AG04449 (cell line): ENCODE results near the gene SPON2.

Experiments
- CTCF ChIA-PET: fragments of 350-600 bp; formaldehyde crosslinking; extraction: SDS; loops from one replicate; lab custom pipeline; 2021; ENCODE audit warnings: antibody characterized with exemption; lab: Yijun Ruan, JAX
- POLR2A ChIA-PET: fragments of 400-600, 350-600 bp; formaldehyde crosslinking; extraction: SDS; loops from one replicate; lab custom pipeline; 2020; ENCODE audit warnings: antibody characterized with exemption, inconsistent platforms; lab: Yijun Ruan, JAX
- DNase-seq: peaks from one replicate; pipeline ENCODE4 v3.0.0-alpha.2; 2010; ENCODE audit warnings: low read depth, low spot score
- H3K4me3 ChIP-seq: 2 replicates; pipeline ENCODE4 v1.5.1; 2011; ENCODE audit warnings: low read depth, mild to moderate bottlenecking, control low read depth, low read length
- CTCF ChIP-seq: IDR thresholded peaks from one replicate; pipeline ENCODE4 v1.5.1; 2011; ENCODE audit warnings: mild to moderate bottlenecking, moderate library complexity, low read length, control low read depth, inconsistent platforms; ENCODE audit not compliant: insufficient read depth; ENCODE audit errors: missing control alignments

SPON2 gene

DNA sequence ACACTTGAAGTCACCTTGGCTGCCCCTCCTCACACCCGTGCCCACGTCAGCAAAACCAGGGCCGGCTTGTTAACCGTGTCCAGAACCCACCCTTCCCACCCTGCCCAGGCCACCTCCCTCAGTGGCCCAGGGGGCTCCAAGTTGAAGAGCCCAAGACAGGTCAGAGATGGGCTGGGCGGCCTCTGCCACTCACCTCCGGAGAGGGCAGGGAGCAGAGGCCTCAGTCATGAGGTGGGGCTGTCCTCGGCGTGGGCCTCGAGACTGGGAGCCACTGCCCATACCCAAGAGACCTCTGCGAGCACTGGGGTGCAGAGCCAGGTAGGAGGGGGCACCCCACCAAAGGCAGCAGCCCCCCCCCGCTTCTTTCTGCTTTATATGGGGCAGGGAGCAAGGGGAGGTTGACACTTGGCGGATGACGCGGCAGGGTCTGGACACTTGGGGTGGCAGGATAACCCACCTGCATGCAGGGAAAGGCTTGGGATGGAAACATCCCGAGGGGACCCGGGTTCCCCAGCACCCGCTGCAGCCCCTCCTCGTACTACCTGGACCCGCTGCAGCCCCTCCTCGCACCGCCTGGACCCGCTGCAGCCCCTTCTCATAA is 38.0 kb upstream of the SPON2 start:
- DNase-seq, result no peak
- H3K4me3 ChIP-seq, result no peak overlapping the region
- ChIA-PET POLR2A (no interaction called here), CTCF (interaction anchor here (2.0 kb wide), 1 partner anchor 43 kb away, joined by 9 read pairs; no protein-coding TSS in a partner anchor)
- no peak for TF ChIP-seq CTCF

DNA sequence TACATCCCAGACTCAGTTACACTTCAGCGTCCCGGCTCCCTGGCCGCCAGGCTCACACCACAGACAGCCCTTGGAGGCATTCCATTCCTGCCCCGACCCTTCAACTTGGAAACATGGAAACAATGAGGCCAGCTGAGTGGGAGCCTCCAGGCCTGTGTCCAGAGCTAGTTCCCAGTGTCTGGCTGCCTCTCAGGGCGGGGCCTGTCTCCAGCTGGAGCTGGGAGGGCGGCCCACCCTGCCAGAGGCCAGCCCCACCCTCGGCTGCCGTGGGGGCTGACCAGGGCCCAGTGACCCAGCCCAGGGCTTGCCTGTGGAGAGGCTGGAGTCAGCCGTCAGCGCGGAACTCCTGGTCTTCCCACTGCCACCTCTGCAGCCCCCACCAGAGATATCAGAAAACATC is 37.4 kb upstream of the SPON2 start:
- H3K4me3 ChIP-seq, result no peak overlapping the region
- no peak for DNase-seq
- POLR2A ChIA-PET, result interaction anchor here (0.5 kb wide), 1 partner anchor 709 kb away, joined by 3 read pairs; no protein-coding TSS in a partner anchor
- CTCF ChIA-PET, result interaction anchor here (2.0 kb wide), 1 partner anchor 42 kb away, joined by 9 read pairs; no protein-coding TSS in a partner anchor
- TF ChIP-seq CTCF, result no peak

- ChIA-PET POLR2A (interaction anchor here (0.5 kb wide), 1 partner anchor 710 kb away, joined by 3 read pairs; no protein-coding TSS in a partner anchor), CTCF (interaction anchor here (1.1 kb wide), 1 partner anchor 12 kb away, joined by 3 read pairs; no protein-coding TSS in a partner anchor)
- no peak for DNase-seq
- TF ChIP-seq CTCF, result no peak
- no peak overlapping the region for H3K4me3 ChIP-seq
Measured at GRCh38 chr4:1208970-1209704, 36.8 kb upstream of the SPON2 start.

DNA sequence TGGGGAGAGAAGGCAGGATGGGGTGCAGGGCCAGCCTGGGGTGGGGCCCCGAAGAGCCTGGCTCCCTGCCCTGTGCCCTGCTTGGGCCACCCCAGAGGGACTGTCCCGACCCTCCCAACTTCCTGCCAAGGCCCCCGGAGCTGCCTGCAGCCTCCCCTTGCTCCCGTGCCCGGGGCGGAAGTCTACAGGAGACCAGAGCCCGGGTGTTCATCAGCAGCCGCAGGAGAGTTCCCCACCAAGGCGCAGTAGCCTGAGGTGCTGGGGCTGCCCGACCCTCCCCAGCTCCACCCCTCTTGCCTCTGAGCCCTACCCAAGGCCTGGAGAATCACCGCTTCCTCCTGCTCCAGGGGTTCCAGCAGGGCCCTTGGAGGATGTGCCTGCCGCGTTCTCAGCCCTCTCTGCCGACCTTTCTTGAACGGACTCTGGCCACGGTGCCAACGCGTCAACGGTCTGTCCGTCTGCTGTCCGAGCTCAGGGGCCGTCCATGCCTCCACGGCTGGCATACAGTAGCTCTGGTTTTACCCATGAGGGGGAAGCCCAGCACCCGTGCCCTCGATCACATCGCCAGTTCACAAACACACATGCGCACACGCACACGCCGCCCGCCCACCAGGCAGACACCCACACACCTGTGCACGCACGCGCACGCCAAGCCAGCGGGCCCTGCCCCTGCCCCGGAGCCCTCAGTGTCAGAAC is 36.0 kb upstream of the SPON2 start:
- TF ChIP-seq CTCF, result no peak
- no peak for DNase-seq
- POLR2A ChIA-PET, result no interaction called here
- CTCF ChIA-PET, result interaction anchor here (1.1 kb wide), 1 partner anchor 11 kb away, joined by 3 read pairs; no protein-coding TSS in a partner anchor
- no peak overlapping the region for H3K4me3 ChIP-seq

DNA sequence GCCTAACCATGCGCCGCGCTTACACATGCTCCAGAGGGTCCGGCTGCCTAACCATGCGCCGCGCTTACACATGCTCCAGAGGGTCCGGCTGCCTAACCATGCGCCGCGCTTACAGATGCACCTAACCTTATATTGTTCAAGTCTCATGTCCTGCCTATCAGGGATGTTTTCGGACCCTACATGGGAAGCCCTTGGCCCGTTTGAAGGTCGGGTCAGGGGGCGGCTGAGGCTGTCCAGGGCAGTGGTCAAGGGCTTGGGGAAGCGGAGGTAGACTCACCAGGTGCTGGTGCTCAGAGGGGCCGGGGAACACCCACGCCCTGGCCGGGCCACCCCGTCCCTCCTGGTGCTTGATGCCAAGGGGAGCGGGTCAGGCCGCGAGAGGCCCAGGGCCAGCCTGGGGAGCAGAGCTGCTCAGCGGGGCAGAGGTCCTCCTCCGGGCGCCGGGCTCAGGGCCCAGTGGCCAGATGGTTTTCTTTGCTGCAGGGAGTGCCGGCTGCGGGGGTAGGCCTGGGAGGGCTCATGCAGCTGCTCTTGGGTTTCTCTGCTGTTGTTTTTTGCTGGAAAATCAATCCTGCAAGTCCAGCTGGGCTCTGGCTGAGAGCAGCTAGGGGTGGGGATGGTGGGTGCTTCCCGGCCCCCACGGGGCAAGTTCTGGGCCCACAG is 35.4 kb upstream of the SPON2 start:
- no peak overlapping the region for H3K4me3 ChIP-seq
- CTCF ChIA-PET, result interaction anchor here (1.1 kb wide), 1 partner anchor 10 kb away, joined by 3 read pairs; no protein-coding TSS in a partner anchor
- POLR2A ChIA-PET, result no interaction called here
- no peak for DNase-seq
- TF ChIP-seq CTCF, result no peak
